SK-N-SH (cell line): ENCODE measurements around the gene EDA. TPM values are rescaled to one million over a fixed set of nuclear protein-coding genes. Genes with fewer than 3 reads are reported as not detected.

Source experiments
- CTCF ChIA-PET: fragments of 300-600, 350-600 bp; formaldehyde crosslinking; extraction: SDS; loops from one replicate; lab custom pipeline; 2021; lab: Yijun Ruan, JAX
- POLR2A ChIA-PET: fragments of 350-600 bp; sonication (Branson Sonifier 250); formaldehyde crosslinking; extraction: SDS; loops from one replicate; lab custom pipeline; 2020; ENCODE audit warnings: antibody characterized with exemption, inconsistent platforms; lab: Yijun Ruan, JAX
- DNase-seq: peaks from one replicate; pipeline ENCODE4 v3.0.0; 2012
- H2AFZ ChIP-seq: fragments of 200-600 bp; sonication (generic); 2 replicates; pipeline ENCODE4 v1.8.1; 2016; ENCODE audit warnings: antibody characterized with exemption, mild to moderate bottlenecking, low read depth
- H3F3A ChIP-seq: fragments of 200-600 bp; sonication (generic); replicated peaks from 2 replicates; pipeline ENCODE3; 2016; ENCODE audit warnings: antibody characterized with exemption, mild to moderate bottlenecking; ENCODE audit not compliant: insufficient read depth
- H3K27ac ChIP-seq, 2 experiments: fragments of 200-500 bp in 1 of 2; fragments of 200-600 bp in 1 of 2; sonication (Bioruptor generic) in 1 of 2; sonication (generic), shearing (Covaris generic) in 1 of 2; 2 replicates each; pipeline versions ENCODE4 v1.5.1 to v1.6.1; 2014 to 2016; ENCODE audit warnings: low read depth in 2 of 2, inconsistent platforms in 1 of 2, low read length in 1 of 2, mild to moderate bottlenecking in 1 of 2, mixed read lengths in 1 of 2
- H3K27me3 ChIP-seq: fragments of 200-600 bp; sonication (generic), shearing (Covaris generic); 2 replicates; pipeline ENCODE4 v1.6.1; 2016; ENCODE audit warnings: mixed run types; ENCODE audit not compliant: insufficient read depth
- H3K36me3 ChIP-seq, 2 experiments: fragments of 200-500 bp in 1 of 2; fragments of 200-600 bp in 1 of 2; sonication (Bioruptor generic) in 1 of 2; sonication (generic) in 1 of 2; replicated peaks in 1 of 2; 2 replicates each; pipeline versions ENCODE3 to v1.5.1; 2014 to 2016; ENCODE audit warnings: low read length in 1 of 2, mild to moderate bottlenecking in 1 of 2; ENCODE audit not compliant: insufficient read depth in 2 of 2, control insufficient read depth in 1 of 2
- H3K4me1 ChIP-seq, 2 experiments: fragments of 200-500 bp in 1 of 2; fragments of 200-600 bp in 1 of 2; sonication (Bioruptor generic) in 1 of 2; sonication (generic), shearing (Covaris generic) in 1 of 2; 2 replicates each; pipeline versions ENCODE4 v1.5.1 to v1.6.1; 2014 to 2016; ENCODE audit warnings: low read depth in 1 of 2, low read length in 1 of 2, mixed run types in 1 of 2; ENCODE audit not compliant: insufficient read depth in 2 of 2, control insufficient read depth in 1 of 2
- H3K4me2 ChIP-seq: fragments of 200-600 bp; sonication (generic), shearing (Covaris generic); 2 replicates; pipeline ENCODE4 v1.6.1; 2017; ENCODE audit warnings: mixed run types
- H3K4me3 ChIP-seq, 2 experiments: fragments of 200-500 bp in 1 of 2; fragments of 200-600 bp in 1 of 2; sonication (Bioruptor generic) in 1 of 2; sonication (generic), shearing (Covaris generic) in 1 of 2; 2 replicates each; pipeline versions ENCODE4 v1.5.1 to v1.8.1; 2014 to 2016; ENCODE audit warnings: low read depth in 2 of 2, inconsistent platforms in 1 of 2, low read length in 1 of 2, mild to moderate bottlenecking in 1 of 2, mixed read lengths in 1 of 2, moderate library complexity in 1 of 2
- H3K79me2 ChIP-seq: fragments of 200-600 bp; sonication (generic); 2 replicates; pipeline ENCODE4 v1.8.1; 2017; ENCODE audit warnings: mild to moderate bottlenecking; ENCODE audit not compliant: insufficient read depth
- H3K9ac ChIP-seq: fragments of 200-600 bp; sonication (generic); 2 replicates; pipeline ENCODE4 v1.6.1; 2017; ENCODE audit warnings: mixed run types
- H3K9me2 ChIP-seq: fragments of 200-600 bp; sonication (generic); 2 replicates; pipeline ENCODE4 v1.6.1; 2017; ENCODE audit warnings: mixed run types
- H3K9me3 ChIP-seq: fragments of 200-600 bp; sonication (generic); 2 replicates; pipeline ENCODE4 v1.6.1; 2017; ENCODE audit warnings: mixed run types, mild to moderate bottlenecking, moderate library complexity
- H4K20me1 ChIP-seq: fragments of 200-600 bp; sonication (generic); 2 replicates; pipeline ENCODE4 v1.6.1; 2017; ENCODE audit warnings: mild to moderate bottlenecking, mixed run types; ENCODE audit not compliant: insufficient read depth
- EP300 ChIP-seq, 2 experiments: IDR thresholded peaks; 2 replicates each; pipeline versions ENCODE4 v1.4.0 to v1.6.1; 2012; ENCODE audit warnings: borderline replicate concordance in 1 of 2, low read depth in 1 of 2, low read length in 1 of 2
- IRF3 ChIP-seq: fragments of 150-350 bp; IDR thresholded peaks from 2 replicates; pipeline ENCODE4 v1.6.1; 2016; ENCODE audit warnings: mild to moderate bottlenecking, low read depth, low read length
- JUND ChIP-seq: IDR thresholded peaks from 2 replicates; pipeline ENCODE4 v1.4.0; 2012
- MAX ChIP-seq: IDR thresholded peaks from 2 replicates; pipeline ENCODE4 v1.4.0; 2012; ENCODE audit warnings: low read depth
- MXI1 ChIP-seq: IDR thresholded peaks from 2 replicates; pipeline ENCODE4 v1.6.1; 2012; ENCODE audit warnings: mild to moderate bottlenecking, low read depth, low read length, improper control_type of control experiment
- NFIC ChIP-seq: IDR thresholded peaks from 2 replicates; pipeline ENCODE4 v1.4.0; 2012; ENCODE audit warnings: borderline replicate concordance
- RAD21 ChIP-seq: IDR thresholded peaks from 2 replicates; pipeline ENCODE4 v1.6.1; 2012; ENCODE audit warnings: mild to moderate bottlenecking, low read length
- TAF1 ChIP-seq: IDR thresholded peaks from 2 replicates; pipeline ENCODE4 v1.6.1; 2012; ENCODE audit warnings: low read depth, mild to moderate bottlenecking, low read length, moderate library complexity, borderline replicate concordance
- TCF12 ChIP-seq: IDR thresholded peaks from 2 replicates; pipeline ENCODE4 v1.4.0; 2012
- TEAD4 ChIP-seq: IDR thresholded peaks from 2 replicates; pipeline ENCODE4 v1.4.0; 2012; ENCODE audit warnings: mild to moderate bottlenecking, borderline replicate concordance; ENCODE audit not compliant: insufficient read depth
- WGBS: methylation state at CpG from one replicate; pipeline ENCODE4 v1.1.6; 2017; ENCODE audit warnings: low lambda C conversion rate; 5-methylcytosine and 5-hydroxymethylcytosine counted together
- polyA plus RNA-seq, 3 experiments: library from polyadenylated mRNA; depleted of rRNA; stranded (reverse); fragments of >200 nt; gene quantifications; 2 replicates each; pipeline ENCODE4 v1.2.3, GENCODE V29; 2012

EDA gene
- polyA plus RNA-seq, 1 of the 3 experiments (the other 2 are of a cell fraction): 0.02 TPM

- Histone ChIP-seq H3K27me3 (no peaks in the 10 kb centered on the region; the same call in 1 of the 2 replicates), H3K27ac (no peak within 1 kb of the TSS), H4K20me1 (no peaks in the 10 kb centered on the region), H3K9ac (no peak within 1 kb of the TSS), H2AFZ (no peak within 1 kb of the TSS), H3K4me1 (no peaks in the 10 kb centered on the region), H3K79me2 (no peaks in the 10 kb centered on the region), H3F3A (peaks cover 5% of the 10 kb centered on the region), H3K4me3 (no peak within 1 kb of the TSS), H3K9me2 (no peaks in the 10 kb centered on the region), H3K4me2 (no peak within 1 kb of the TSS), H3K9me3 (no peaks in the 10 kb centered on the region), H3K36me3 (no peaks in the 10 kb centered on the region)
- 41% methylated on average over 4 of the region's 4 CpGs for WGBS
- POLR2A ChIA-PET: no interaction called here
- CTCF ChIA-PET: no interaction called here
- no peak for DNase-seq
- TF ChIP-seq NFIC (no peak), MAX (no peak), RAD21 (no peak), JUND (no peak), TEAD4 (no peak), TAF1 (no peak), TCF12 (no peak), IRF3 (no peak), EP300 (IDR thresholded peaks at IDR 0.05; ENCODE audit: borderline replicate concordance in 1 of 2, low read depth in 1 of 2, low read length in 1 of 2) (no peak)
These were observed 434.0 kb downstream of the EDA start, which contains the start of gene AWAT2 for GRCh38 chrX:70049925-70050324. AWAT2 (minus strand) TSS chrX:70049938; CDS start chrX:70049932, 6 bp downstream.

- H3K9ac ChIP-seq: no peak overlapping the region
- no peak overlapping the region for H3K27ac ChIP-seq
- no peak for TF ChIP-seq EP300 (IDR thresholded peaks at IDR 0.05; ENCODE audit: borderline replicate concordance in 1 of 2, low read depth in 1 of 2, low read length in 1 of 2)
- TF ChIP-seq MXI1: no peak
- no peak for TF ChIP-seq TEAD4
- H4K20me1 ChIP-seq: no peaks in the 10 kb centered on the region
- H3K4me2 ChIP-seq: no peak overlapping the region
- H2AFZ ChIP-seq: no peak overlapping the region
- H3K79me2 ChIP-seq: no peaks in the 10 kb centered on the region
- DNase-seq: no peak
- H3K4me1 ChIP-seq: no peaks in the 10 kb centered on the region
- no peak overlapping the region for H3K4me3 ChIP-seq
- H3K36me3 ChIP-seq: no peaks in the 10 kb centered on the region
- no peaks in the 10 kb centered on the region for H3F3A ChIP-seq
- ChIA-PET CTCF (interaction anchor here (0.6 to 1.5 kb wide), 2 partner anchors 12 to 23 kb away, joined by 3 to 5 read pairs; no protein-coding TSS in a partner anchor), POLR2A (no interaction called here)
- no peaks in the 10 kb centered on the region for H3K9me2 ChIP-seq
- 41% methylated on average over 11 of the region's 11 CpGs for WGBS
- no peaks in the 10 kb centered on the region for H3K9me3 ChIP-seq
- no peaks in the 10 kb centered on the region; the same call in 1 of the 2 replicates for H3K27me3 ChIP-seq
These were observed 437.1 kb downstream of the EDA start for GRCh38 chrX:70052895-70053615.
